GM12878 (cell line): ENCODE results near the gene TKFC. TPM values are rescaled to one million over a fixed set of nuclear protein-coding genes. Genes with fewer than 3 reads are reported as not detected.
A peak's percentile ranks its signal among the peaks of the same experiment; 100 is the strongest.

Experiments used
- BRCA1 ChIP-seq: IDR thresholded peaks from 2 replicates; pipeline ENCODE4 v1.6.1; 2011; ENCODE audit warnings: low read depth, low read length, improper control_type of control experiment
- CHD2 ChIP-seq: IDR thresholded peaks from 2 replicates; pipeline ENCODE4 v1.6.1; 2011; ENCODE audit warnings: low read depth, low read length, improper control_type of control experiment, borderline replicate concordance
- E2F8 ChIP-seq: fragments of 450-650 bp; IDR thresholded peaks from 2 replicates; pipeline ENCODE4 v1.6.1; 2018; ENCODE audit warnings: mild to moderate bottlenecking, low read depth, moderate library complexity; ENCODE audit not compliant: partially characterized antibody
- FOS ChIP-seq: IDR thresholded peaks from 3 replicates; pipeline ENCODE4 v1.6.1; 2011; ENCODE audit warnings: borderline replicate concordance; ENCODE audit not compliant: insufficient read length; ENCODE audit errors: extremely low read depth
- MTA3 ChIP-seq: IDR thresholded peaks from 2 replicates; pipeline ENCODE4 v1.6.1; 2012; ENCODE audit warnings: low read length, inconsistent platforms, borderline replicate concordance
- MYB ChIP-seq: fragments of 150-350 bp; IDR thresholded peaks from 2 replicates; pipeline ENCODE4 v1.6.1; 2014; ENCODE audit warnings: mild to moderate bottlenecking, low read depth, low read length, borderline replicate concordance
- POLR2AphosphoS5 ChIP-seq: IDR thresholded peaks from 2 replicates; pipeline ENCODE4 v1.6.1; 2011; ENCODE audit warnings: mild to moderate bottlenecking, low read length, inconsistent platforms
- PRDM15 ChIP-seq: fragments of 450-650 bp; formaldehyde crosslinking; IDR thresholded peaks from 2 replicates; pipeline ENCODE4 v1.4.0; 2020; ENCODE audit warnings: mild to moderate bottlenecking, moderate library complexity
- SRF ChIP-seq, 2 experiments: IDR thresholded peaks; 2 replicates each; pipeline ENCODE4 v1.6.1; 2011; ENCODE audit warnings: low read depth in 2 of 2, low read length in 2 of 2, mild to moderate bottlenecking in 1 of 2, moderate library complexity in 1 of 2
- TAF1 ChIP-seq: IDR thresholded peaks from 2 replicates; pipeline ENCODE4 v1.6.1; 2011; ENCODE audit warnings: mild to moderate bottlenecking, low read depth, low read length, borderline replicate concordance
- polyA plus RNA-seq, 11 experiments: library from polyadenylated mRNA; depleted of rRNA in 4 of 11; unstranded in 6 of 11; stranded (reverse) in 5 of 11; fragments of >200 nt; fragmentation: Nextera tagmentation in 4 of 11; fragmentation: Illumina TruSeq in 1 of 11; extraction: Ambion mirVana in 4 of 11; extraction: Trizol in 1 of 11; gene quantifications; 1 replicate in 1 of 11; 2 replicates in 10 of 11; pipeline versions ENCODE4 v1.2.1 to v1.2.3, GENCODE V29; 2011 to 2016; ENCODE audit warnings: inconsistent platforms in 2 of 11, missing spikeins in 2 of 11, low read depth in 1 of 11
- total RNA-seq, 4 experiments: library from RNA; depleted of rRNA in 3 of 4; stranded (reverse); fragments of >200 nt in 3 of 4; fragmentation: Illumina TruSeq in 1 of 4; extraction: Trizol in 1 of 4; gene quantifications; 2 replicates each; pipeline versions ENCODE4 v1.2.1 to v1.2.3, GENCODE V29; 2013 to 2021
- TF ChIP-seq, protein P1 (sequence below): fragments of 450-650 bp; IDR thresholded peaks from 2 replicates; pipeline ENCODE4 v1.6.1; 2016; ENCODE audit warnings: mild to moderate bottlenecking, moderate library complexity, borderline replicate concordance
- TF ChIP-seq, protein P2 (sequence below): fragments of 450-650 bp; IDR thresholded peaks from 2 replicates; pipeline ENCODE4 v1.6.1; 2017; ENCODE audit warnings: mild to moderate bottlenecking, moderate library complexity

TKFC gene
- total and polyA plus RNA-seq, 10 of the 15 experiments (the other 5 are each of a cell fraction or from before 2014, with no cell fraction given) = 2.4 to 113 (median 59.0) TPM

DNA sequence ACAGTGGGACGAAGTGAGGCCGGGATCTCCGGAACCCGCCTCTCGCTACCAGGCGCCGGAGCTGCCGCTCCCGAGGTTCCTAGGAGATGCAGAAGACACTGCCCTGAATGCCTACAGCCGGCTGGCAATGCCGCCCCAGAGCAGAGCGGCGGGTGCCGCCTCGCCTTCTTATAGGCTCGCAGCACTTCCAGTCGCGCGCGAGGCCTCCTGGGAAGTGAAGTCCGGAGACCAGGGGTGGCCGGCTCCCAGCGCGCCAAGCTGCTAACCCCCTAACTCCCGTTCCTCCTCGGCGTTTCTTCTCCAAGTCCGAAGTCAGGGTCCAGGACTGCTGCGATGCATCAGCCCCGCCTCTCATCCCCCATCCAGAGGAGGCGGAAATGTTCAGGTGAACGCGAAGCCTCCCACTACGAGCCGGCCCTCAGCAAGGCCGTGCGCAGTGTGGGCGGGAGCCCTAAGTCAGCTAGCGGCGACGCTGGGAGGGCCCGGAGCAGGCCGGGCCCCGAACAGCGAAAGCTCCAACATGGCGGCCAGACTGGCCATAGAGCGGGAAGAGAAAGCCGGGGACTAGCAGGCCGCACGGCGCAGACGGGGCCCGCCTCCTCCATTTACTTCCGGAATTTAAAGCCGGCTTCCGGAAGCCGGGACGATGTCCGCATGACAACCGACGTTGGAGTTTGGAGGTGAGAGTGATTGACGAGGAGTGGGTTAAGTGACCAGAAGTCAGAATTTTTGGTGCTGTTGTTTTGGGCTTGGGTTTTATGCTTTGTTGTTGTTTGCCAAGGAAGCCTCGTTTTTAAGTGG, 28.9 kb downstream of the TKFC start, which contains the start of the genes CYB561A3 and TMEM138 (continued):
- TF ChIP-seq PRDM15 (CRISPR knock-in tag) = no peak
- TF ChIP-seq MYB = no peak
- no peak for TF ChIP-seq FOS
- 0 out of 2 replicates have a peak, but pooled peaks have one; percentile 24 for TF ChIP-seq BRCA1
- TF ChIP-seq MTA3 = peak; percentile 48; the same call in 1 of the 2 replicates
- TF ChIP-seq, protein P1, sequence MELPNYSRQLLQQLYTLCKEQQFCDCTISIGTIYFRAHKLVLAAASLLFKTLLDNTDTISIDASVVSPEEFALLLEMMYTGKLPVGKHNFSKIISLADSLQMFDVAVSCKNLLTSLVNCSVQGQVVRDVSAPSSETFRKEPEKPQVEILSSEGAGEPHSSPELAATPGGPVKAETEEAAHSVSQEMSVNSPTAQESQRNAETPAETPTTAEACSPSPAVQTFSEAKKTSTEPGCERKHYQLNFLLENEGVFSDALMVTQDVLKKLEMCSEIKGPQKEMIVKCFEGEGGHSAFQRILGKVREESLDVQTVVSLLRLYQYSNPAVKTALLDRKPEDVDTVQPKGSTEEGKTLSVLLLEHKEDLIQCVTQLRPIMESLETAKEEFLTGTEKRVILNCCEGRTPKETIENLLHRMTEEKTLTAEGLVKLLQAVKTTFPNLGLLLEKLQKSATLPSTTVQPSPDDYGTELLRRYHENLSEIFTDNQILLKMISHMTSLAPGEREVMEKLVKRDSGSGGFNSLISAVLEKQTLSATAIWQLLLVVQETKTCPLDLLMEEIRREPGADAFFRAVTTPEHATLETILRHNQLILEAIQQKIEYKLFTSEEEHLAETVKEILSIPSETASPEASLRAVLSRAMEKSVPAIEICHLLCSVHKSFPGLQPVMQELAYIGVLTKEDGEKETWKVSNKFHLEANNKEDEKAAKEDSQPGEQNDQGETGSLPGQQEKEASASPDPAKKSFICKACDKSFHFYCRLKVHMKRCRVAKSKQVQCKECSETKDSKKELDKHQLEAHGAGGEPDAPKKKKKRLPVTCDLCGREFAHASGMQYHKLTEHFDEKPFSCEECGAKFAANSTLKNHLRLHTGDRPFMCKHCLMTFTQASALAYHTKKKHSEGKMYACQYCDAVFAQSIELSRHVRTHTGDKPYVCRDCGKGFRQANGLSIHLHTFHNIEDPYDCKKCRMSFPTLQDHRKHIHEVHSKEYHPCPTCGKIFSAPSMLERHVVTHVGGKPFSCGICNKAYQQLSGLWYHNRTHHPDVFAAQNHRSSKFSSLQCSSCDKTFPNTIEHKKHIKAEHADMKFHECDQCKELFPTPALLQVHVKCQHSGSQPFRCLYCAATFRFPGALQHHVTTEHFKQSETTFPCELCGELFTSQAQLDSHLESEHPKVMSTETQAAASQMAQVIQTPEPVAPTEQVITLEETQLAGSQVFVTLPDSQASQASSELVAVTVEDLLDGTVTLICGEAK = peak; percentile 92
- peak; percentile 33; the same call in 1 of the 2 replicates for TF ChIP-seq CHD2
- TF ChIP-seq SRF (IDR thresholded peaks at IDR 0.05; ENCODE audit: low read depth in 2 of 2, low read length in 2 of 2) = no peak
- TF ChIP-seq TAF1 = peak; percentile 84
- peak; percentile 98 for TF ChIP-seq POLR2AphosphoS5
- TF ChIP-seq E2F8 = peak; percentile 51
- TF ChIP-seq, protein P2, sequence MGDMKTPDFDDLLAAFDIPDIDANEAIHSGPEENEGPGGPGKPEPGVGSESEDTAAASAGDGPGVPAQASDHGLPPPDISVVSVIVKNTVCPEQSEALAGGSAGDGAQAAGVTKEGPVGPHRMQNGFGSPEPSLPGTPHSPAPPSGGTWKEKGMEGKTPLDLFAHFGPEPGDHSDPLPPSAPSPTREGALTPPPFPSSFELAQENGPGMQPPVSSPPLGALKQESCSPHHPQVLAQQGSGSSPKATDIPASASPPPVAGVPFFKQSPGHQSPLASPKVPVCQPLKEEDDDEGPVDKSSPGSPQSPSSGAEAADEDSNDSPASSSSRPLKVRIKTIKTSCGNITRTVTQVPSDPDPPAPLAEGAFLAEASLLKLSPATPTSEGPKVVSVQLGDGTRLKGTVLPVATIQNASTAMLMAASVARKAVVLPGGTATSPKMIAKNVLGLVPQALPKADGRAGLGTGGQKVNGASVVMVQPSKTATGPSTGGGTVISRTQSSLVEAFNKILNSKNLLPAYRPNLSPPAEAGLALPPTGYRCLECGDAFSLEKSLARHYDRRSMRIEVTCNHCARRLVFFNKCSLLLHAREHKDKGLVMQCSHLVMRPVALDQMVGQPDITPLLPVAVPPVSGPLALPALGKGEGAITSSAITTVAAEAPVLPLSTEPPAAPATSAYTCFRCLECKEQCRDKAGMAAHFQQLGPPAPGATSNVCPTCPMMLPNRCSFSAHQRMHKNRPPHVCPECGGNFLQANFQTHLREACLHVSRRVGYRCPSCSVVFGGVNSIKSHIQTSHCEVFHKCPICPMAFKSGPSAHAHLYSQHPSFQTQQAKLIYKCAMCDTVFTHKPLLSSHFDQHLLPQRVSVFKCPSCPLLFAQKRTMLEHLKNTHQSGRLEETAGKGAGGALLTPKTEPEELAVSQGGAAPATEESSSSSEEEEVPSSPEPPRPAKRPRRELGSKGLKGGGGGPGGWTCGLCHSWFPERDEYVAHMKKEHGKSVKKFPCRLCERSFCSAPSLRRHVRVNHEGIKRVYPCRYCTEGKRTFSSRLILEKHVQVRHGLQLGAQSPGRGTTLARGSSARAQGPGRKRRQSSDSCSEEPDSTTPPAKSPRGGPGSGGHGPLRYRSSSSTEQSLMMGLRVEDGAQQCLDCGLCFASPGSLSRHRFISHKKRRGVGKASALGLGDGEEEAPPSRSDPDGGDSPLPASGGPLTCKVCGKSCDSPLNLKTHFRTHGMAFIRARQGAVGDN = peak; percentile 80
